HK-2 (cell line): ENCODE data around the gene OR7C2.
"Not testable (repeated sequence)": the region's sequence is repeated elsewhere in the genome, so short reads cannot be mapped to it uniquely, and the experiment has no call there.

Experiments used
- DNase-seq: peaks from one replicate; pipeline ENCODE4 v3.0.0-alpha.2; 2018; ENCODE audit not compliant: unreplicated experiment

Gene OR7C2

DNA sequence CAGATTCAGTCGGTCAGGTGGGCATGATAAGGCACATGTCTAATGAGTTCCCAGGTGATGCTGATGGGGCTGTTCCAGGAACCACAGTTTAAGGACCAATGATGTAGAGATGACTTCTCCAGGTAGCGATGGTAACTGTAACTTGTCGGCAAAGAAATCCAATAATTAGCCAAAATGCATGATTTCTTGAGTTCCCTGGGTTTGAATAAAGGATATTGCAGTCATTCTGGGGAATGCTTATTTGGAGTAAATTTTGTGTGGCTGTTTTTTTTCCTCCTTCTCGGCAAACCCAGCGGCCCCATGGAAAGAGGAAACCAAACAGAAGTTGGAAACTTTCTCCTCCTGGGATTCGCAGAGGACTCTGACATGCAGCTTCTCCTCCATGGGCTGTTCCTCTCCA, at the start of gene OR7C2:
TSS of gene OR7C2 (plus strand) at position 301 of the 400 bp plus-strand sequence. CDS start at position 301, 0 bp downstream.
- no peak for DNase-seq

DNA sequence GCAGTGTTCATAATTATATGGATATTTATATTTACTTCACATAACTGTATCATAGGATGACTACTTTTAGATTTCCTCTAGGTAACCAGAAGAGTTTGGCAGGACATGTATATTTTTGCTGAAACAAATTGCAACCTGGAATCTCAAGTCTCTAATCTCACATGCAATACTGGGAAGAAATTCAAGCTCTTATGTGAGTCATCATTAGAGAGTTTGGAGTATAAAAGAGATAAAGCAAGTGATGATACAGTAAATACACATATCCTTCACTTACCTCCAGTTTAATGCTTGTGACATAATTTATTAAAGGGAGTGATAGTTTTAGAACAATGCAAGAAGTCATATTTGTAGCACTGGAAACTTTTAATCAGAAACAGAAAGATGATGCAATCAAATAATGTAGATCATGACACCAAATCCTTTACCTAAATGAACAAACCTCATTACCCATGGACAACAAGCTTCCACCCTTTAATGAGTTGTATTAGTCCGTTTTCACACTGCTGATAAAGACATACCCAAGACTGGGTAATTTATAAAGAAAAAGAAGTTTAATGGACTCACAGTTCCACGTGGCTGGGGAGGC, 39.5 kb upstream of the OR7C2 start:
- DNase-seq: no peak

DNA sequence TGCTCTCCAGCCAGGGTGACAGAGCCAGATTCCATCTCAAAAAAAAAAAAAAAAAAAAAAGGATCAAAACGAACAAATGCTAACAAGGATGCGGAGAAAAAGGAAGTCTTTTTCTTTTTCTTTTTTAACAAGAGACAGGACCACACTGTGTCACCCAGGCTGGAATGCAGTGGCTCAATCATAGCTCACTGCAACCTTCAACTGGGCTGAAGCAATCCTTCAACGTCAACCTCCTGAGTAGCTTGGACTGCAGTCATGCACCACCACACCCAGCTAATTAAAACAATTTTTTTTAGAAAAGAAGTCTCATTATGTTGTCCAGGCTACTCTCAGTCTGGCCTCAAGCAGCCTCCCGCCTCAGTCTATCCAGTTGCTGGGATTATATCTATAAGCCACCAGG, 34.6 kb upstream of the OR7C2 start:
- DNase-seq: no peak

DNA sequence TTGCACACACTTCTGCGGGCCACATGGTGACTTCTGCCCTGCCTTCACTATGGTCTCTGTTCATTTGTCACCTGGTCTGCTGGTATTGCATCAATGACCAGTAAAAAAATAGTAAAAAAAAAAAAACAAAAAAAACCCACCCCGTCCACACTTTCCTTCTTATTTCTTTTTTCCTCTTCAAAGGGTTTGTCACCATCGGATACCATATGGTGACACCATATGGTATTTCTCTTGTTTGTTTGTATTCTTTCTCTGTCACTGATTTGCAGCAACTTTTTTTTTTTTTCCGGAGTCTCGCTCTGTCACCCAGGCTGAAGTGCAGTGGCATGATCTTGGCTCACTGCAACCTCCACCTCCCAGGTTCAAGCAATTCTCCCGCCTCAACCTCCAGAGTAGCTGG, 26.2 kb upstream of the OR7C2 start:
- DNase-seq: no peak

DNA sequence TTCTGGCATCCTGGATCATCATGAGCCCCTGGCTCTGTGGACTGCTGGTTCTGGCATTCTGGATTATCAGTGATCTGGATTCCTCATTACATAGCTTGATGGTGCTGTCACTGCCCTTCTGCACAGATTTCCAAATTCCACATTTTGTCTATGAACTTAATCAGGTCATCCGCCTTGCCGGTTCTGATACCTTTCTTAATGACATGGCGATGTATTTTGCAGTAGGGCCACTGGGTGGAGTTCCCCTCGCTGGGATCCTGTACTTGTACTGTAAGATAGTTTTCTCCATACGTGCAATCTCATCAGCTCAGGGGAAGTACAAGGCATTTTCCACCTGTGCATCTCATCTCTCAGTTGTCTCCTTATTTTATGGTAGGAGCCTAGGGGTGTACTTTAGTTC, 24.4 kb upstream of the OR7C2 start:
- DNase-seq: no peak

DNA sequence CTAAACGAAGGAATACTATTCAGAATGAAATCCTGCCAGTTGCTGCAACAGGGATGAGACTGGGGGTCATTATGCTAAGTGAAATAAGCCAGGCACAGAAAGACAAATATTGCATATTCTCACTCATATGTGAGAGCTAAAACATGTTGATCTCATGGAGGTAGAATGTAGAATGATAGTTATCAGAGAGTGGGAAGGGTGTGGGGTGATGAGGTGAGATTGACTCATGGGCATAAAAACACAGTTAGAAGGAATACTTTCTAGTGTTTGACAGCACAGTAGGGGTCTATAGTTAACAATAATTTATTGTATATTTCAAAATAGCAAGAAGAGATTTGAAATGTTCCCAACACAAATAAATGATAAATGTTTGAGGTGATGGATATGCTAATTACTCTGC, 7.8 kb upstream of the OR7C2 start:
- DNase-seq: no peak

DNA sequence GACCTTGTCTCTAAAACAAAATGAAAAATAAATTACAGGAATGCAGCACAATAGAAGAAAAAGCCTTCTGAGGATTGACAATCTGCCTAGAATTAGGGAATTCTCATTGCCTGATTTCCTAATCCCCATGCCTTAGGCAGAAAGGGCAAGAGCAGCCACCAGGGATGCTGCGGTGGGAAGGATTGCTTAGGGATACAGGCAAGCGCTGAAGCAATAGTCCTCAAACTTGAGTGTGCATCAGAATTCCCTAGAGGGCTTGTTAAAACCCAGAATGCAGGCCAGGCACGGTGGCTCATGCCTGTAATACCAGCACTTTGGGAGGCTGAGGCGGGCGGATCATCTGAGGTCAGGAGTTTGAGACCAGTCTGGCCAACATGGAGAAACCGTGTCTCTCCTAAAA, 1.0 kb upstream of the OR7C2 start:
- no peak for DNase-seq

DNA sequence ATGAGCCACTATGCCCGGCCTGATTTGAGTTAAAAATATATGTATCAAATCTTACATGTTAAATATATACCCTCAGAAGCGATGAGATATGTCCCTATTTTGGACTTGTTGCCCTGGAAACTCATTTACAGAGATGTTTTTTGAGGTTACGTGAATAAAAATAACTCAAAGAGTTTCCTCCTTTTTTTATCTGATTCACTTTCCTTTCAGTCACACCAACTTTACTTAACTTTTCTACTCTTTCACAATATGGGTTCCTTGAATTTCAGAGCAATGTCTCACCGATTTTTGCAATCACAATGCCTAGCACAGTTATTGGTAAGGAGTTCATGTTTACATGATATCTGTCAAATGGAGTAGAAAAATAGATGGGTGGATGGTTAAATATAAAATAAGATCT, 2.3 kb downstream of the OR7C2 start:
- DNase-seq: no peak

DNA sequence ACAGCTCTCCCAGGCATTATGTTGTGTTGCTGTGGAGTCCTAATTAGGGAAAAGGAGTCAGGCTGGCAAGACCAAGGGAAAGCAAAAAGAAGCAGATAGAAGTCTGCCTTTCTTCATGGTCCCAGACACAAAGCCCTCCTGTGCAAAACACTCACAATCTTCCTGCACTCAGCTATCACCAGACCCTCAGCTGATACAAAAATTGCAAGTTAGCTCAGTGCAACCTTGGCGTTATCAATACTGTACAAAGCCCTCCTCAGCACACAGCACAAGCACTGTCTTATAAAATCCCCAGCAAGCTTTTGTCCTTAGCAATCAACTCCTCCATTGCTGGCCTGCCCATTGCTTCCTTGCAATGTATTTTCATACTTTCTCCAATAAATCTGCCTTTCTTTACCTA, 3.2 kb downstream of the OR7C2 start:
- no peak for DNase-seq

DNA sequence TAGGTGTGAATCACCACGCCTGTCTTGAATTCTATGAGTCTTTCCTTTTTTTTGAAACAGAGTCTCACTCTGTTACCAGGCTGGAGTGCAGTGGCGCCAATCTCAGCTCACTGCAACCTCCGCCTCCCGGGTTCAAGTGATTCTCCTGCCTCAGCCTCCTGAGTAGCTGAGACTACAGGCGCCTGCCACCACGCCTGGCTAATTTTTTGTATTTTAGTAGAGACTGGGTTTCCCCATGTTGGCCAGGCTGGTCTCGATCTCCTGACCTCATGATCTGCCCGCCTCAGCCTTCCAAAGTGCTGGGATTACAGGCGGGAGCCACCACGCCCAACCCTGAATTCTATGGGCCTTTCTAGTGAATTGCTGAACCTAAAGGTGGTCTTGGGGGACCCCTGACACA, 8.1 kb downstream of the OR7C2 start:
- DNase-seq: not testable (repeated sequence)

DNA sequence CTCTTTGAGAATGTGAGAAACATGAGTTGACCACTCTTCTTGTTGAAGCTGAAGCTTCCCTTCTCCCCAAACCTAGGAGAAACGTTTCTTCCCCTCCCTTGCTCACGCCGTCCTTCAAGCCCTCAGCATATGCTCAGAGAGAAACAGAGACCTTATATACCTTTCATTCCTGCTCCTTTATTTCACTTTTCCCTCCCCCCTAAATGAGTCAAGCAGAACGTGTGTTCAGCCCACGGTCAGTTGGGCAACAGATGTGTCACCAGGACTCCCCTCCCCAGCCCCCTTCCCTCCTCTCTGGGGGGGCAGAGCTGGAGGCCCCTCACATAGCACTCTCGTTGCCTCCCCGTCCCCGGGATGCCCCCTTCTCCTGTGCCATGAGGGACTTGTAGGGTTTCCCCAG, 8.6 kb downstream of the OR7C2 start:
- no peak for DNase-seq

DNA sequence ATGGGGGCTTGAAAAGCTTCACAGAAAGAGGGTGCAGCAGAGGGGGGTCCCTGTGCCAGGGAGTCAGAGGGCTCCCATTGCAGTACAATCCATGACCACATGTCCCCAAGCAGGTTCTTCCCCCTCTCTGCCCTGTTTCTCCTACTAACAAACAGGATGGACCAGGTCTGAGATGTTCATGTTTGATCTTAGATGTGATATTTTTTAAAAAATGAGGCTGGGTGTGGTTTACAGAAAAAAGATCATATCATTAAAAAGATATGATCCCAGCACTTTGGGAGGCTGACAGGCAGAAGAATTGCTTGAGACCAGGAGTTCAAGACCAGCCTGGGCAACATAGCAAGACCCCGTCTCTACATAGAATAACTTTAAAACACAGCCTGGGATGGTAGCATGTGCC, 9.1 kb downstream of the OR7C2 start:
- DNase-seq: no peak

DNA sequence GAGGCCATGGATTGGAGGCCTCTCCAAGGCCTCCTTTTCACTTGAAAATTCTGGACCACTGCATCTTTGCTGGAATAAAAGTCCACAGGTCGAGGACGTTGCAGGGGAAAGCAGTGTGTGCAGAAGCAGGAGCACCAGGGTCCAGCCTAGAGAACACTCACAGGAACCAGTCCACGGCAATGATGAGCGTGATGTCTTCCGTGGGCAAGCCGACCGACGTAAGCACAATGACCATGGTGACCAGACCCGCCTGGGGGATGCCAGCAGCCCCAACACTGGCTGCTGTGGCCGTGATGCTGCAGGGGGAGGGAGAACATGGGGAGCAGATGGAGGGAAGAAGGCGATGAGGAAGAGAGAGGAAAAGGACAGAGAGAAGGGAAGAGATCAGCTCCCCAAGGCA, 11.5 kb downstream of the OR7C2 start:
- DNase-seq: no peak

DNA sequence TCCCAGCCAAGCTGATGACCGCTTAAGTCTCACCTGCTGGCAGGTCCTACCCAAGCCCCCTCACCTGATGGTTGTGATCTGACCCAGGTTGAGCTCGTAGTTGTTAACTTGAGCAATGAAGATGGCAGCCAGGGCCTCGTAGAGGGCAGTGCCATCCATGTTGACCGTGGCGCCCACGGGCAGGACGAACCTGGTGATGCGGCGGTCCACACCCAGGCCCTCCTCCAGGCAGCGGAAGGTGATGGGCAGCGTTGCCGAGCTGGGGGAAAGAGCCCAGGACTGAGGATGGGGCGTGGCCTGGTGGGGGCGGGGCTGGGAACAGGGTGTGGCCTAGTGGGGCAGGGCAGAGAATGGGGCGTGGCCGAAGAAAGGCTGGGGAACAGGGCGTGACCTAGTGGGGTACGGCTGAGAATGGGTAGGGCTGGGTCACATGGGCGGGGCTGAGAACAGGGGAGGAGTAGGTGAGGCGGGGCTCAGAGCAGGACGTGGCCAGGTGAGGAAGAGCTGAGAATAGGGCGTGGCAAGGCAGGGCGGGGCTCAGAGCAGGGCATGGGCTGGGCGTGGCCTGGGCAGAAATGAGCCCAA, 12.9 kb downstream of the OR7C2 start:
- no peak for DNase-seq

DNA sequence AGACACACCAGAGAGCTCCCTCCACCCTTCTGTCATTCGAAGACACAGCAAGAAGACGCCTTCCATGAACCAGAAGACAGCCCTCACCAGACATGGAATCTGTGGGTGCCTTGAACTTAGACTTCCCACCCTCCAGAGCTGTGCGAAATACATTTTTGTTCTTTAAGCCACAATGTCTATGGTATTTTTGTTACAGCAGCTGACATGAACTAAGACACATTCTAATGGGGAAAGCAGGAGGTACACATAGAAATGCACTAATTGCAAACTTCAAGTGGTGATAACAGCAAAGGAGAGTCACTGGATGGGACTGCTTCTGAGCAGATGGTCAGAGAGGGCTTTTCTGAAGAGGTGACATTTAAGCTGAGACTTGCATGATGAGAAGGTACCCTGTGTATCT, 16.2 kb downstream of the OR7C2 start:
- no peak for DNase-seq

DNA sequence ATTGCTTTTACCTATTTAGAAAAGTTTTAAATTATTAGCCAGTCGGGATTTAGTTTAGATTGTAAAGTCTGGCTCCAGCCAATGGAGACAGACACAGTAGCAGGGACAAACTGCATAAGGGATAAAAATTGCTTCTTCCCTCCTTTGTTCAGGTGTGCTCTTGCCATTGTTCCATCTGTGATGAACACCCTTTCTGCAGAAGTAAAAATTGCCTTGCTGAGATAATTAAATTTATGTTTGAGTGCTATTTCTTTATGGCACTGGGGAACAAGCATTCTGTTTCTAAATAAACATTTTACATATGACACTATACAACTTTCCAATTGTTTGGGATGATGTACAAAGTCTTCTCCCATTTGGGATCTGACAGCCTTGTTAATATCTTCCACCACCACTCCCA, 18.0 kb downstream of the OR7C2 start:
- DNase-seq: no peak

DNA sequence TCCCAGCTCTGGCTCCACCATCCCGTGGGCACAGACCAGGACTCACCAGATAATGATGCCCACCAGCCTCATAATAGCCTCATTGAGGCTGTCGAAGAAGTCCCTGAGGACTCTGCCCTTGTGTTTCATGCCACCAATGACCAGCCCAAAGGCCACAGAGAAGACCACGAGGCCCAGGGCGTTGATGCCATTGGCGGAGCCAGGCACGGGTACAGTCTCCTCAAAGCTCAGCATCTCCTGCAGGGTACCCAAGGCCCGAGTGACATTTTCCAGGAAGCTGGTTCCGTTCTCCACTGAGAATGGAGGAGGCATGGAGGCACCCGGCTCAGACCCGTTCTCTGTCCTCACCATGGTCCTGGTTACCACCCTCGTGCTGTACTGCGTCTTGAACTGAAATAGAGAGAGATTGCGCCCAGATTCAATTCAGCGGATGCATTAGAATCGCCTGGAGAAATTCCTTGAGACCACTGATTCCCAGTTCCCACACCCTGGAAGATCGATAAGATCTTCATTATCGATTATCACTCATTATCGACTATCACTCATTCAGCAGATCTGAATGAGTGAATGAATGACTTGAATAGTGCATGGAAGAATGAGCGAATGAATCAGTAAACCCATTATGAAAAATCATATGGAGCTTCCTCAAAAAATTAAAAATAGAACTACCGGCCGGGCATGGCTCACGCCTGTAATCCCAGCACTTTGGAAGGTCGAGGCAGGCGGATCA, 20.8 kb downstream of the OR7C2 start:
- no peak for DNase-seq

DNA sequence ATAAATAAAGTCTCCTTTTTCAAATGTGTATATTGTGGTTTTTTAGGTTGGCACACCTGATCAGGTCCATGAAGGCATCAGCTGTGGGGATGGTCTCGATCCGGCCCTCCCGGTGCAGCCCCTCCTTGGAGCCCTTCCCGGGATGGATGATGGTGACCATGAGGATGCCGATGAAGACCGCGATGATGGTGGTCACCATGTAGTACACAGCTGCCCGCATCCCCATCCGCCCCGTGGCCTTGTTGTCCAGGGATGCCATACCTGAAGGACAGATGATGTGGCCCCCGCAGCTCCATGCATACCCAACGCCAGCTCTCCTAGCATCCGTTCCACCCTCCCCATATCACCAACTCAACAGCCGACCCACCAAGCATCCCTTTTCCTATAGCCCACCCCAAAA, 27.0 kb downstream of the OR7C2 start:
- no peak for DNase-seq

DNA sequence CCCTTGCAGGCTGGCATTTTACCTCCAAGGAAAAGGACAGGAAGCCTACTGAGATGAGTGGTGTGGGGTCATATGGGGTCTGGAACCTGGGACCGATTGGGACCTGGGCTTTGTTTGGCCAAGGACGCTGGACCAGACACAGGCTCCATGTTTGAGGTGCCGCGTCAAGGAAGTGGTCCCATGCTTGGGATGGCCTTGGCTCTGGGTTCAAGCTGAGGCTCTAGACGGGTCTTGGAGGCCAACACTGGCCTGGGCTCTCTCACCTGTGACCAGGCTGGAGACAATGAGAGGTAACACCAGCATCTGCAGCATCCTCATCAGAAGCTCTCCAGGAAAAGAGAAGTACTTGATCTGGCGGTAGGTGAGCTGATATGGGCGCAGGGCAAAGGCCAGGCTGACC, 30.2 kb downstream of the OR7C2 start:
- DNase-seq: no peak

DNA sequence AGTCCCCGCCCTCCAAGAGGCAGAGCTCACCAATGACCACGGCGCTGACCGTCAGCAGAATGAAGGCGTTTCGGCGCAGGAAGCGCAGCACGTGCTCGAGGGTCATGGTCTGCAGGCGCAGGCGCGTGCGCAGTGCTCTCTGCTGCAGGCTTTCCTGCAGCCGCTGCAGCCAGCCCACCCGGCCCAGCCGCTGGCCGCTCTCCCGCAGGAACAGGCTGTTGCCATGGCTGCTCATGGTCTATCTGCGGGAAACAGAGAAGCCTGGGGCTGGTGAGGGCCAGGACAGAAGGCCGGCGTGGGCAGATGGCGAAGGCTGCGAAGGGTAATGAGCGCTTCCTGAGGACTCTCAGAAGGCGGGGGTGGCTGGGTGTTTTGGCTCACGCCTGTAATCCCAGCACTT, 31.4 kb downstream of the OR7C2 start:
- DNase-seq: no peak

DNA sequence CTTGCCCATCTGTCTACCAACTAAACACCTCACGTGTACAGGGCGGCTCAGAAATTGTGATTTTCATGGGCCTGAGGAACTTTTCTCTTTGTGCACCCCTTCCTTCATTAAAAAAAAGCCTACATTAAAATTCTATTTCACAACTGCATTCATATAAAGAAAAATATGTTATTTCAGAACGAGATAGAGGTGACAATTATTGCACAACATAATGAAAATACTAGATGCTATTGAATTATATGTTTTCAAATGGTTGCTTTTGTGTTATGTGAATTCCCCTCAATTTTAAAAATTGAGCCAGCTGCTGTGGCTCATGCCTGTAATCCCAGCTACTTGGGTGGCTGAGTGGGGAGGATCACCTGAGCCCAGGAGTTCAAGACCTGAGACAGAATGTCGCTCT, 33.2 kb downstream of the OR7C2 start:
- DNase-seq: no peak

DNA sequence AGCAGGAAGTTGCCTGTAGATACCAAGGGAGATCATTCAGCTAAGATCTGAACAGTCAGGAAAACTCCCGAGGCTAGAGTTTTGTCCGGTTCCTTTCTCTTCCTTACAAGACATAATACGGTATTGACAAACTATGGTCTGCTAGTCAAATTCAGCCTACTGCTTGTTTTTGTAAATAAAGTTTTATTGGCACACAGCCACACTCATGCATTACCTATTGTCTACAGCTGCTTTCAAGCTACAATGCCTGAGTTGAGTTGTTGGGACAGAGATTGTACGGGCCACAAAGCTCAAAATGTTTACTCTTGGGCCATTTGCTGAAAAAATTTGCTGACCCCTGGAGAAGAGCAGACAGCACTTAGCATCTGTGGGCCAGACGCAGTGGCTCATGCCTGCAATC, 35.8 kb downstream of the OR7C2 start:
- DNase-seq: no peak

DNA sequence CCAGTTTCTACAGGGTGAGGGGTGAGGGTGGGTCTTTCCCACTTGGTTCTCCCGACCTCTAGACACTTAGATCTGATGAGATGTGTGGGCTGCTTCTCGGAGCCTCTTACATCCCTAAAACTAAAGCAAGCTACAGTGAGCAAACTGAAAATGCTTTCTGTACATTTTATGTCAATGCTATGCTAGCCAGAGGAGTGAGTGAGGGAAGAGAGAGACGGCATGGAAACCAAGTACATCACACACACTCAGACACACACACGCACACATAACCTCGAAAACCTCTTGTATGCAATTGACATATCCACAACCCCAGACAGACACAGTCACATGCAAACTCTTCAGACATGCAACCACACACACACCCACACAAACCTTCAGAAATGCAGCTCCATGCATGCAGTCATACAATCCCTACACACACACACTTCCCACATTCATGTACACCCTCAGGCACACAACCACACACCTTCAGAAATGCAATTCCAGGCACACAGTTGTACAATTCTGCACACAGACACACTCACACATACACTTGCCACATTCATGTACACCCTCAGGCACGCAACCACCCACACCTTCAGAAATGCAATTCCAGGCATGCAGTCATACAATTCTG, 37.0 kb downstream of the OR7C2 start:
- DNase-seq: no peak
